Cardiac ventricle fibroblast (primary cell): Measurements from ENCODE around the gene ZNF502. TPM values are rescaled to one million over a fixed set of nuclear protein-coding genes. Genes with fewer than 3 reads are reported as not detected.

Experiments used
- total RNA-seq: library from RNA; depleted of rRNA; stranded (reverse); fragments of >200 nt; gene quantifications from 2 replicates; pipeline ENCODE4 v1.2.3, GENCODE V29; 2015

Gene ZNF502
- 3.4 and 5.5 TPM in 2 replicates for total RNA-seq

GRCh38 chr3:44712455-44713075, at the start of gene ZNF502:
TSS of gene ZNF502 (plus strand) at chr3:44712660. CDS start at chr3:44720262, 7,602 bp downstream.

GRCh38 chr3:44729384-44729910, 17.0 kb downstream of the ZNF502 start, which contains the start of gene ZNF501:
TSS of gene ZNF501 (plus strand) at chr3:44729635. CDS start at chr3:44734422, 4,787 bp downstream.

GRCh38 chr3:44761424-44762169, 49.1 kb downstream of the ZNF502 start, which contains the start of the genes KIAA1143 and KIF15:
TSS of gene KIAA1143 (minus strand) at chr3:44761619. CDS start at chr3:44761602, 17 bp downstream.
TSS of gene KIF15 (plus strand) at chr3:44761794. CDS start at chr3:44761866, 72 bp downstream.

Other genes starting within 250 kb of the ZNF502 start
- gene ZNF445, start 235.0 kb upstream of the ZNF502 start, total RNA-seq = 5.9 and 6.4 TPM in 2 replicates
- 4.1 and 4.4 TPM in 2 replicates for gene ZKSCAN7, start 157.5 kb upstream of the ZNF502 start, total RNA-seq
- 0.94 and 1.3 TPM in 2 replicates for gene ZNF660, start 127.7 kb upstream of the ZNF502 start, total RNA-seq
- 12.7 and 15.7 TPM in 2 replicates for gene ZNF197, start 87.6 kb upstream of the ZNF502 start, total RNA-seq
- 5.1 and 7.4 TPM in 2 replicates for gene ZNF35, start 63.9 kb upstream of the ZNF502 start, total RNA-seq
- gene ZNF501, start 17.0 kb downstream of the ZNF502 start, total RNA-seq = 3.8 and 4.6 TPM in 2 replicates
- 21.0 and 21.2 TPM in 2 replicates for gene KIAA1143, start 49.0 kb downstream of the ZNF502 start, total RNA-seq
- 0.59 and 1.8 TPM in 2 replicates for gene KIF15, start 49.1 kb downstream of the ZNF502 start, total RNA-seq
- 25.5 and 31.5 TPM in 2 replicates for gene TMEM42, start 149.3 kb downstream of the ZNF502 start, total RNA-seq
- not detected in 2 replicates for gene TGM4, start 161.9 kb downstream of the ZNF502 start, total RNA-seq